Peyer's patch (tissue), 4 donors: ENCODE results near the gene TBL1X.

Experiments
- CTCF ChIP-seq, 6 experiments: fragments of 450-650 bp in 4 of 6; fragments of 200-600 bp in 2 of 6; sonication (generic) in 1 of 6; IDR thresholded peaks; one replicate each; pipeline ENCODE4 v1.5.1; 2017 to 2019; ENCODE audit warnings: antibody characterized with exemption in 6 of 6, mild to moderate bottlenecking in 3 of 6, moderate library complexity in 1 of 6
- POLR2A ChIP-seq, 2 donors: fragments of 450-650 bp; IDR thresholded peaks; one replicate each; pipeline ENCODE4 v1.5.1; 2017; ENCODE audit warnings: antibody characterized with exemption in 2 of 2, mild to moderate bottlenecking in 2 of 2, moderate library complexity in 2 of 2

GRCh38 chrX:9606971-9607370 lies 142.1 kb downstream of the TBL1X start:
- TF ChIP-seq CTCF (IDR thresholded peaks at IDR 0.05): no peak
- TF ChIP-seq POLR2A (IDR thresholded peaks at IDR 0.05): no peak
